ENCODE results near the gene ADRA2C. TPM values are rescaled to one million over a fixed set of nuclear protein-coding genes. Genes with fewer than 3 reads are reported as not detected.

Gene ADRA2C
- total RNA-seq, 2 experiments from 2014 or later, result not detected

DNA sequence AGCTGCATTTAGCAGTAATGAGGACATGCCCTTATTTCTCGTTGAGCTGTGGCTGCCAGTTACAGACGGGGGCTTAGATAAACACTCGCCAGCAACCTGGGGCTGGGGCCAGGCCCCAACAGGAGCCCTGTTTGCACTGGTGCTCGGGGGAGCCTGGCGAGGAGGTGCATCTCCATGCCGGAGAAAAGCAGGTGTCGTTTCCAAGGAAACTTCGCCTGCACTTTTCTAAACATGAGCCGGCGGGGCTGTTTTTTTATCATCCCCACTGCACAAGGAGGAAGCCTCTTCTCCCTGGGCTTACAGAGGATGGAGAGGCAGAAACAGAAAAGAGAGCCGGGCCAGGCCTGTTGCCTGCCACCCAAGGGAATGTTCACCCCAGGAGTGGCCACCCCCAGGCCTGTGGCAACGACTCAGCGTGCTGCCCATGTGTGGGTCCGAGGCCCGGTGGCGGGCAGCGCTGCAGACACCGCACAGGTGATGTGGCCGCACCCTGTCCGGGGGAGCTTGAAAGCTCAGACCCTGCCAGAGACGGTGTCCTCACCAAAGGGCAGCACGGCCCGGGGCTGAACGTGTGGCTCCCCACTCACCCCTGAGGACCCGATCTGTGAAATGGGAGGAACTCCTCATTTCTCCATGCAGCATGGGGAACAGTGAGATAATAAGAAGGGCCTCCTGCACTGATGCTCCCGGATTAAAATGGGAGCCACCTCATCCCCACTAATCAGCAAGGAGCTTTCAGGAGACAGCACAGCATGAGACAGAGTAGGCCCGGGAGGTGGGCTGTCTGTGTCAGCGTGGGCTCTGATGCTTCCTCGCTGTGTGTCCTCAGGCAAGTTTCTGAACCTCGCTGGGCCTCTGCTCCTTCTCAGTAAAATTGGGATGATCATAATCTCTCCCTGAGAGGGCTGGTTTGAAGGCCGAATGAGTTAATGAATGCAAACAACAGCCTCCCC, 33.8 kb upstream of the ADRA2C start:
- CTCF ChIA-PET, result no interaction called here
- POLR2A ChIA-PET, result no interaction called here

DNA sequence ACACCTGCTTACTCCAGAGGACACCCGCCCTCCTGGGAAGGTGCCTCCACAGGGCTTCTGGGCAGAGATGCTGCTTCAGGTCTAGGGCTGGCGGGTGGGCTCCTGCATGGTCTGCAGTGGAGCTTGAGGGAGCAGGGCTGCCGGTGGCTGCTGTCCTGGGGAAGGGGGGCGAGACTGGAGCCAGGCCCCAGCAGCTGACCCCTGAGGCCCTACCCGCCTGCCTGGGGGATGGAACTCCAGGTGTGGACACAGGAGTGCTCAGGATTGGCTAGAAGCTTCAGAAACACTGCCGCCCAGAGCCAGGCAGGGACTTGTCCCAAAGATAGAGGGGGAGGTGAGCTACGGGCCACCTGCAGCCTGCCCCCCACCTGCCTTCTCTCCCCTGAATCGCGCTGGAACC, 33.0 kb upstream of the ADRA2C start:
- CTCF ChIA-PET, result no interaction called here
- POLR2A ChIA-PET, result no interaction called here

DNA sequence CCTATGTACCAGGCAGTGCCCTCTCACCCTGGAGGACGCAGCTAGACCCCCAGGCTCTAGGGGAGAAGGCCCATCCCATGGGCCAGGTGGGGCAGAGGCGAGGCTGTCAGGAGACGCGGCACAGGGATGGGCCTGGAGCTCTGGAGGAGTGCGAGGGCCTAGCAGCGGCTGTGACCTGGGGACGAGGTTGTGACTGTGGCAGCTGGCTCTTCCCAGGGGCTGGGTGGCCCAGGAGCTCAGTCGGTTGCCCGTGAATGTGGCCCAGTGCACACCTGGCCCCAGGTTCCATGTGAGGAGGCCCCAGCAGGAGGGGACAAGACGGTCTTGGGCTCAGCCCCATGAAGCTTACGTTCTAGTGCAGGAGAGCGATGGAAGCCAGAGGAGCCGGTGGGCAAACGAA, 31.0 kb upstream of the ADRA2C start:
- ChIA-PET CTCF (no interaction called here), POLR2A (no interaction called here)

DNA sequence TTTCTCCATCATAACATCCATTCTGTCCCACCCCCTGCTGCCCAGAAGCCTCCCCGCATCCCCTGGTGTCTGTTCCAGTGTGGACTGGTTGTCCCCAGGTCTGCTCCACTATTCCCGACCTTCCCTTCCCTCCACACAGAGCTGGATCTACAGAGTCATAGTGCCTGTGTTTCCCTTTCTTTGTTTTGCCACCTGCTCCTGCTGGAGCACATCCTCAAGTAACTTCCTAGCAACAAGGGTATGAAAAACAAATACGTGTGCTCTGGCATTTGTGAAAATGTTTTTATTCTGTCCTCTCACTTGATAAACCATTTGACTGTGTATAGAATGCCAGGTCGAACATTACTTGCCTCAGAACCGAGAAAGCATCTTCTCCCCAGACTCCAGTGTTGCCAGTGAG, 29.9 kb upstream of the ADRA2C start:
- POLR2A ChIA-PET, result no interaction called here
- CTCF ChIA-PET, result no interaction called here

DNA sequence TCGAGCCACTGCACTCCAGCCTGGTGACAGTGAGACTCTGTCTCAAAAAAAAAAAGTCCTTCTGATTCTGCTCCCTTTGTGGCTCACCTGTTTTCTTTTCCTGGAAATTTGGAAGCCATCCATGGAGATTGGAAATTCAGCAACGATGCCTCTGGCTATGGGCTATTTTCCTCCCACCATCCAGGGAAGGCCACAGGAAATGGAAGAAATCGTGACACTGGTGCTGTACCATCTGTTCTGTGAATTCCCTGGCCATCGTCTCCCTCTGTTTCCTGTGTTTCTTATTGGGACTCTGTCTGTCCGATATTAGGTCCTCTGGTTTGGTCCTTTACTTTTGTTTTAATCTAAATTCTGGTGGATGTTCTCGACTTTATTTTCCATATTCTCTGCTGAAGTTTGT, 29.4 kb upstream of the ADRA2C start:
- ChIA-PET POLR2A (no interaction called here), CTCF (no interaction called here)

DNA sequence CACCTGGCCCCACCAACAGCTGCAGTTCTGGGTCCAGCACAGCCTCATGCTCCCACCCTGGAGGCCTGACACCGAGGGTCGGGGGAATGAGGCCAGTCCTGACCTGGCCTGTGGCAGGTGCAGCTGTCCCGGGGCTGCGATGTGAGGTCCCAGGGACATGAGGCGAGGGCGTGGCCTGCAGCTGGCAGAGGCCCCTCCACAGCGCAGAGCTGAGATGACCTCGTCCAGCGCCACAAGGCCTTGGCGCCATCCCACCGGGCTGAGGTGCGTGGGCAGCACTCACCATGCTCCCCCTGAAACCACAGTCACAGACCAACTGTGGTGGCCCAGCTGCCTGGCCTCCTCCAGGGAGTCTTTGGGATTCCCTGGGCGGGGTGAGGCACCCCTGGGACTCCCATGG, 26.6 kb upstream of the ADRA2C start:
- ChIA-PET CTCF (no interaction called here), POLR2A (no interaction called here)

DNA sequence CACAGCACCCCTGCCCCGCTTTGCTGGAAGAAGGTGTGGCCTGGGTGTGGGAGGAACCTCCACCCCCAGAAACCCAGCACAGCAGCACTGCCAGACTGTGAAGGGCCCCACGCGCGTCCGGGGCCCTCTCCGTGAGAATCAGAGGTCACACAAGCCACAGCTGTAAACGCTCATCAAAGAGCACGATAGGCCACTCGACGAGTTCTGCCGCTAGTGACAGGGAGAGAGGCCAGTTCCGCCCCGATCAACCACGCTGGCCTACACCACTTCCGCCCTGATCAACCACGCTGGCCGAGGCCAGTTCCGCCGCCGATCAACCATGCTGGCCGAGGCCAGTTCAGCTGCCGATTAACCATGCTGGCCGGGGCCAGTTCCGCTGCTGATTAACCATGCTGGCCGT, 25.9 kb upstream of the ADRA2C start:
- ChIA-PET CTCF (no interaction called here), POLR2A (no interaction called here)

DNA sequence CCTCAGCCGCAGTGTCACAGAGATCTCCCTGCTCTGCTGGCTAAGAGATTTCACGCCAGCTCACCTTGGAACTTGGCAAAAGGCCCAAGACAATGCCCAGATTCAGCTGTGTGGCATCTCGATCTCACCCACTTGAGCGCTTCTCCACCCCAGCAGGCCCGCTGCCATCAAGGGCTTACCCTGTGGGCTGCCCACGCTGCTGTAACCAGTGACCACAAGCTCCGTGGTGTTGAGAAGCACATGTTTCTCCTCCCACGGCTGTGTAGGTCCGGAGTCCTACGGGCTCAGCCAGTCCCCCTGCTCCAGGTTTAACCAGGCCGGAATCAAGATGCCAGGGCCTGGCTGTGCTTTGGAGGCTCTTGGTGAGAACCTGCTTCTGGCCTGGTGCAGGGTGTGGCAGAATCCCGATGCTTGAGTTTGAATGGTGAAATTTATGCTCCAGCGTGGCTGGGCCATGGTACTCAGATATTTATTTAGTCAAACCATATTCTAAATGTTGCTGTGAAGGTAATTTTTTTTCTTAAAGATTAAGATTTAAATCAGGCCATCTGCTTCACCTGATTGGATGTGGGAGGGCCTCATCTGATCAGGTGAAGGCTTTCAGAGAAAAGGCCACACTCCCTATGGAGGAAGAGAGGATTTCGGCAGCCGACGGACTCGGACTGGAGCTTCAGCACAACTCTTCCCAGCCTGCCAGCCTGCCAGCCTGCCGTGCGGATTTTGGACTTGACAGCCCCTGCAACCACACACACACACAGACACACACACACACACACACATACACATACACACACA, 24.8 kb upstream of the ADRA2C start:
- POLR2A ChIA-PET, result no interaction called here
- CTCF ChIA-PET, result no interaction called here

DNA sequence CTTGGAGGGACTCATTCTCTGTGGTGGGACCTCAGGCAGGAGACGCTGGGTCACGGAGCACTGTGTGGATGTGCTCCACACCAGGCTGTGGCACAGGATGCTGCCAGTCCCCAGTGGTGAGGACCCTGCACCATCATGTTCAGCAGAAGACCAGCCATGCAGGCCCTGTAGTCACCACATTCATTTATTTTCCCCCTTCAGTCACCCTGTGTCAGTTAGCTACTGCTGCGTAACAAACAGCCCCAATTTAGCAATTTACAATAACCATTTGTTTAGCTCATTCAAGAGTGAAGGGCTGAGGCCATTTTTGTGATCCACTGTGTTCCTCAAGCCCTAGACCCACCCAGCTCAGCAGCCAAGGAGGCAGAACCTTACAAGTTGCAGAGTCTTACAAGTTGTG, 23.6 kb upstream of the ADRA2C start:
- POLR2A ChIA-PET, result no interaction called here
- CTCF ChIA-PET, result no interaction called here

DNA sequence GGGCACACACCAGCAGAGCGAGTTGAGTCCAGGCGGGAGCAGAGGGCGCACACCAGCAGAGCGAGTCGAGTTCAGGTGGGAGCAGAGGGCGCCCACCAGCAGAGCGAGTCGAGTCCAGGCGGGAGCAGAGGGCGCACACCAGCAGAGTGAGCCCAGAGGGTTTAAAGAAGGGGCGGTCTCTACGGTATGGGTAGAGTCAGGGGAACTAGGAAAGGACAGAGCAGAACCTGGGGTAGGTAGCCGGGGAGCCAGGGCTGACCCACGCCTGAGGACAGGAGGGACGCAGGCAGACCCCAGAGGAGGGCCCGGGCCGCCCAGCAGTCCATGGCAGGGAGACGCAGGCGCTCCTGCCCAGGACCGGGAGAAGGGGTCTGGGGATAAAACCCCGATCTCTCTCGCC, 22.0 kb upstream of the ADRA2C start:
- ChIA-PET CTCF (no interaction called here), POLR2A (no interaction called here)

DNA sequence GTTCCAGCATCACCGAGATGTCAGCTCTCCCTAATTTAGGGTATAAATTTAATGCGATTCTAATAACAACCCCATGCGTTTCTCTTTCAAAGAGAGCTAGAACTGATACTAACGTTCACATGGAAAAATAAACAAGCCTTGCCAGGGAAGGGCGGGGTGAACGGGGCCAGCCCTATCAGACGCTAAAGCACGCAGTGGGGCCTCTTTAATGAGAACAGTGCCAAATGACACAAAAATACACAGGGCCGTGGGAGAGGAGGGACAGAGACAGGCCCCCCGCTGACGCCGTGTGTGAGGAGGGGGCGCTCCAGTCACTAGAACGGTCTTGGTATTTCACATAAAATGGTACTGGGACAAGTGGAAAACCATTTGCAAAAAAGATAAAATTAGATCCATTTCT, 21.3 kb upstream of the ADRA2C start:
- ChIA-PET CTCF (no interaction called here), POLR2A (no interaction called here)

DNA sequence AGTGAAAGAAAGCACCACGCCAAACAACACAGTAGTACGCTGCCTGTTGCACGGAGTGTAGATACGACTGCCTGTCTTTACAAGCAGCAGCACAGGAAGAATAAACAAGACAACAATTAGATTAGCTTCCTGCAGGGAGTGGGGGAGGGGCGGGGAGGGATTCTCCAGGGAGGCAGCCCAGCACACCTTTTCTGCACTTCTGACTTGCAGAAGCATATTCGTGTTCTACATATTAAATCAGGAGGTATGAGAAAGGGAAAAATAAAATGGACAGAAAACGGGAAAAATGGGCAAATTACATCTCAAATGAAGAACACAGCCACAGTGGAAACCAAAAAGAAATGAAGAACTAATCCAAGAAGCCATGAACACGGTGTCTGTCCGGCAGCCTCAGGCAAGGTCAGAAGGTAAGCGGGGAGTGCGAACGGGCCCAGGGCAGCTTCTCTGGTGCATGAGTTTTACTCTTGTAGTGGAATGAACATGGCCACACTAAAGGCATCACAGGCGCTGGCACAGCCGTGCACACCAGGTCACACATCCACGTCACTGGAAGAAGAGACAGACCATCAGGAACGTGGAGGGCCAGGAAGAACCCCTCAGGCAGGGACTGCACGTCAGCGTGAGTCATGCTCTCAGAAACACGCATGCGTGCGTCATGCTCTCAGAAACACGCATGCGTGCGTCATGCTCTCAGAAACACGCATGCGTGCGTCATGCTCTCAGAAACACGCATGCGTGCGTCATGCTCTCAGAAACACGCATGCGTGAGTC, 20.1 kb upstream of the ADRA2C start:
- CTCF ChIA-PET, result no interaction called here
- POLR2A ChIA-PET, result no interaction called here

DNA sequence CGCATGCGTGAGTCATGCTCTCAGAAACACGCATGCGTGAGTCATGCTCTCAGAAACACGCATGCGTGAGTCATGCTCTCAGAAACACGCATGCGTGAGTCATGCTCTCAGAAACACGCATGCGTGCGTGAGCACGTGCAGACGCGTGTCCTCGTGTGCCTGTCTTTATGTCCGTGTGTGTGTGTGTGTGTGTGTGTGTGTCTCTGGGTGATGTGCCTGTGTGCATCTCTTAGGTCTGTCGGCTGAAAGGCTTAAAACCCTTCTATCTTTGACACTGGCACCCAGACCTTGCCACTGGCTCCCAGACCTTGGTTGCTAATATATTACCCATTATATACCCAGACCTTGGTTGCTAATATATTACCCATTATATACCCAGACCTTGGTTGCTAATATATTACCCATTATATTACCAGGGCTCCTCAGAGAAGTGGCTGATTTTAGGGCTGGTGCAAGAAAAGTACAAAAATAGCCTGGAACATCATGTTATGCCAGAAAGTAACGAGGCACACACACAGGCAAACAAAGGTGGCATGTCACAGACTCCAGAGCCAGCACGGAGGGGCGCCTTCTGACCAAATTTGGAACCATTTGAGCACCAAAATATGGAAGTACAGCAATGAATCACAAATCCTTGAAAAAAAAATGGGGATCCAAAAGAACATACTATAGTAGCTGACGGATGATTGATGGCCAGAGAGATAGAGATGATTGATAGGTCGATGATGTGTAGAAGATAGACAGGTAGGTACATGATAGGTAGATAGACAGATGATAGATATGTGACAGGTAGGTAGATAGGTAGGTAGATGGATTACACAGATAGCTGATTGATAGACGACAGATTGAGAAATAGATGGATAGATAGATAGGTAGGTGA, 19.2 kb upstream of the ADRA2C start:
- ChIA-PET POLR2A (no interaction called here), CTCF (interaction anchor here (2.1 kb wide), 1 partner anchor 134 kb away, joined by 4 read pairs; no protein-coding TSS in a partner anchor)

DNA sequence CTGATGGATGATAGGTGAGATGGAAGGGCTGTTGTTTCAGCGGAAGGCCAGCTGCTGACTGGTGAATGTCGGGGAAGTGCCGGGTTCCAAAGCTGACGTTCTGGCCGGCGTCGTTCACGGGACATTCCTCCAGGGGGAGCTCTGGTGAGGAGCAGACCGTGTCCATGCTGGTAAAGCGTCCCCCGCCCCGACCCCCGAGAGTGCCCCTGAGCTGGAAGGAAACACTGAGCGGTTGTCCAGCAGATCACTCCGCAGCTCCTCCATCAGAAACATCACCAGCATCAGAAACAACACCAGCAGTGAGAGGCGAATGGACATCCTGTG, 18.6 kb upstream of the ADRA2C start:
- POLR2A ChIA-PET, result no interaction called here
- CTCF ChIA-PET, result interaction anchor here (2.1 kb wide), 1 partner anchor 133 kb away, joined by 4 read pairs; no protein-coding TSS in a partner anchor

DNA sequence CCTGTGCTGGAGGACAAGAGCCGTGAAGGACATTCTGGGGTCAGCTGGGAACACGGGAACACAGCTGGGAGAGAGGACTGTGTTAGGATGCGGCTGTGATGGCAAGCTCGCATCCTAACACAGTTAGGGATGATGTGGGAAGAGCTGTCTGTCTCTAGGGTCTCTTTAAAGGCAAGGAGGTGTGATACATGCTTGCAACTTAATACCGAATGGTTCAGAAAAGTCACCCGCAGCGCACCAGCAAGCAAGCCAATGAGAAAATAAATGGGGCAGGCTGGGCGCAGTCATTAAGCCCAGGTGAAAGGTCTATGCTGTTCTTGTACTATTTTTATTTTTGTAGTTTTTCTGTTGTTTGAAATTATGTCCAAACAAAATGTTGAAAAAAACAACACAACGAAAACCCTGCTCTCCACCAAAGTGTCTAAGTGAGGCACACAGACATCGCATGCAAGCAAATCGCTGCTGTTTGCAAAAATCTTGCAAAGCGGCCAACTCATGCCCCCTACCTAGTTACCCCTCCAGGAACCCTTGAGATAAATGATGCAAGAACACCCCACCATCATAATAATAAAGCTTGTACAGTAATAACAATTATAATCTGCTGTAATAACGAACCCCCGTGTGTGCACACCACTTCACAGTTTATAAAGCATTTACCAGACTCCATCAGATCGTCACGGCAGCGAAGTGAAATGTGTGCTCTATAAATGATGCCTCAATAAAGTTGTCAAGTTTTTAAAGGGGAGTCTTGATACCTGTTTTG, 17.9 kb upstream of the ADRA2C start:
- ChIA-PET CTCF (interaction anchor here (2.1 kb wide), 1 partner anchor 132 kb away, joined by 4 read pairs; no protein-coding TSS in a partner anchor), POLR2A (no interaction called here)

DNA sequence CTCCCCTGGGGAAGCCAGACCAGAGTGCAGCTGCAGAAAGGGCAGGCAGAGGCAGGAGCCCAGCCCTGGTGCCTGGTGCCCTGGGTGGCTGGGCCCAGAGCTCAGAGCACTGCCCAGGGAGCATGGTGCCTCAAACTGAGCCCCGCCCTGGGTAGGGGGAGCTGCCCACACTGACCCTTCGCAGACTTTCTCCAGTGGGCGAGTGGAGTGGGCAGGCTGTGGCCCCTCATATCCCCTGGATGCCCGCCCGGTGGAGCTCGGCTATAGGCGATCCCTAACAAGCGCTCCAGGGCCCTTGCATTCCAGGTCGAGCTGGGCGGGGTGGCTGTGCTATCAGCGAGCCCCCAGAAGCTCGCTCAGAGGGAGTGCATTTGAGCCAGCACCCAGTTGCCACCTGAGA, 17.1 kb upstream of the ADRA2C start:
- CTCF ChIA-PET, result interaction anchor here (2.1 kb wide), 1 partner anchor 132 kb away, joined by 4 read pairs; no protein-coding TSS in a partner anchor
- POLR2A ChIA-PET, result no interaction called here

DNA sequence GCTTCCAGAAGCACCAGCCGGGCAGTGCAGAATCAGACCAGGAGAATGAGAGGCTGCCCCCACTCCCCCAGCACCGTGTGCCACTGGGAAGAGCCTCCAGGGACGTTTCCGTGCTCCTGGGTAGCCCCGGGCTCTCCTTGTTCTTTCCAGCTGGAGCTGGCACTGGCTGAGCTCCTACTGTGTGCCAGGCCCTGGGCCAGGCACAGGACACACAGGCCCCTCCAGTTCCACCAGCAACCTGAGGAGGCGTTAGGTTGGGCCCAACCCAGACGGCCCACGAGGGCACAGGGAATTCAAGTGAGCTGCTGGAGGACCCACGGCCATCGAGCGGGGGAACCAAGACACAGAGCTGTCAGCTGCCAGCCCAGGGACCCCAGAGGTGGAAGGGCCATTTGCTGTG, 15.9 kb upstream of the ADRA2C start:
- CTCF ChIA-PET, result no interaction called here
- POLR2A ChIA-PET, result no interaction called here

DNA sequence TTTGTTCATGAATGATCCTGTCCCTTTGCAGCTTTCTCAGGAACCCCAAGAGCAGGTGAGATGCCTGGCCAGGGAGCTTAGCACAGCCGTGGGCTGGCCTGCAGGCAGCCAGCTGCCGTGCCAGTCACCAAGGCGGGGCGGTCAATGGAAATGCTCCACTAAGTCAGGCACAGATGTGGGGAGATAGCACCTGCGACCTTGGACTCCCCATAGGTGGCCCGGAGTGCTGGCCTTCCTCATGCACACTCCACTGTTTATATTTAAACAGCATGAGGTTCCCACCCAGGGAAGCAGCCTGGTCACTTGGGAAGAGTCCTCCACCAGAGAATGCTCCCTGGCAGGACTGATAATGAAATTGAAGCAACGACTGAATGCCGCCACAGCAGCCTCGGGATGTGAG, 14.2 kb upstream of the ADRA2C start:
- ChIA-PET CTCF (no interaction called here), POLR2A (no interaction called here)

Measured in activated CD8-positive, alpha-beta memory T cell treated with anti-CD3 and anti-CD28 coated beads for 36 hours (primary cell).